RCC 7860 (cell line): ENCODE data around the gene CAMK4.
A peak's percentile ranks its signal among the peaks of the same experiment; 100 is the strongest.

Experiments used
- DNase-seq: peaks from one replicate; pipeline ENCODE4 v3.0.0-alpha.2; 2015; ENCODE audit warnings: low spot score
- FAIRE-seq: peaks from 2 replicates; lab custom pipeline; 2012; peaks lifted over from hg19 to GRCh38; lab: Jason Lieb, UNC

CAMK4 gene

GRCh38 chr5:111223787-111224560 is at the start of gene CAMK4:
CAMK4 (plus strand) TSS chr5:111224384; CDS start chr5:111224484, 100 bp downstream.
- peak; percentile 66 for DNase-seq
- no peak for FAIRE-seq

GRCh38 chr5:111183064-111183463 is 41.1 kb upstream of the CAMK4 start:
- FAIRE-seq (no peak), DNase-seq (no peak)

- DNase-seq (no peak), FAIRE-seq (no peak)
These were observed 37.1 kb upstream of the CAMK4 start for GRCh38 chr5:111187079-111187478.

- FAIRE-seq = no peak
- no peak for DNase-seq
These were observed 30.1 kb upstream of the CAMK4 start for GRCh38 chr5:111194053-111194452.

- DNase-seq (no peak), FAIRE-seq (no peak)
These were observed 29.3 kb upstream of the CAMK4 start for GRCh38 chr5:111194925-111195324.

- DNase-seq (no peak), FAIRE-seq (no peak)
These were observed 26.7 kb upstream of the CAMK4 start for GRCh38 chr5:111197523-111197922.

GRCh38 chr5:111198281-111198966 is 25.8 kb upstream of the CAMK4 start:
- DNase-seq = no peak
- FAIRE-seq = no peak

- no peak for DNase-seq
- no peak for FAIRE-seq
These were observed 23.4 kb upstream of the CAMK4 start for GRCh38 chr5:111200828-111201227.

- no peak for FAIRE-seq
These were observed 22.5 kb upstream of the CAMK4 start for GRCh38 chr5:111201705-111202104.

GRCh38 chr5:111211341-111211740 is 12.8 kb upstream of the CAMK4 start:
- FAIRE-seq (no peak), DNase-seq (no peak)

More at GRCh38 chr5:111201705-111202104, 22.5 kb upstream of the CAMK4 start:
- DNase-seq = no peak

- no peak for FAIRE-seq
These were observed 10.0 kb upstream of the CAMK4 start for GRCh38 chr5:111214052-111214742.

GRCh38 chr5:111215971-111216370 is 8.2 kb upstream of the CAMK4 start:
- DNase-seq (no peak), FAIRE-seq (no peak)

More at GRCh38 chr5:111214052-111214742, 10.0 kb upstream of the CAMK4 start:
- DNase-seq = no peak

- DNase-seq = no peak
- FAIRE-seq = no peak
These were observed 3.0 kb upstream of the CAMK4 start for GRCh38 chr5:111221139-111221538.

GRCh38 chr5:111223101-111223786 is 940 bp upstream of the CAMK4 start:
- FAIRE-seq = no peak

GRCh38 chr5:111224561-111225345 is 569 bp downstream of the CAMK4 start:
- no peak for DNase-seq
- no peak for FAIRE-seq

More at GRCh38 chr5:111223101-111223786, 940 bp upstream of the CAMK4 start:
- no peak for DNase-seq

- FAIRE-seq (no peak), DNase-seq (no peak)
These were observed 1.7 kb downstream of the CAMK4 start for GRCh38 chr5:111225926-111226325.

GRCh38 chr5:111226556-111226955 is 2.4 kb downstream of the CAMK4 start:
- DNase-seq = no peak
- no peak for FAIRE-seq

- DNase-seq (no peak), FAIRE-seq (no peak)
These were observed 3.1 kb downstream of the CAMK4 start for GRCh38 chr5:111227226-111227782.

GRCh38 chr5:111227801-111228200 is 3.6 kb downstream of the CAMK4 start:
- FAIRE-seq (no peak), DNase-seq (no peak)
